ENCODE measurements around the gene C2orf78.
"Not testable (repeated sequence)": the region's sequence is repeated elsewhere in the genome, so short reads cannot be mapped to it uniquely, and the experiment has no call there.

The C2orf78 gene, protein sequence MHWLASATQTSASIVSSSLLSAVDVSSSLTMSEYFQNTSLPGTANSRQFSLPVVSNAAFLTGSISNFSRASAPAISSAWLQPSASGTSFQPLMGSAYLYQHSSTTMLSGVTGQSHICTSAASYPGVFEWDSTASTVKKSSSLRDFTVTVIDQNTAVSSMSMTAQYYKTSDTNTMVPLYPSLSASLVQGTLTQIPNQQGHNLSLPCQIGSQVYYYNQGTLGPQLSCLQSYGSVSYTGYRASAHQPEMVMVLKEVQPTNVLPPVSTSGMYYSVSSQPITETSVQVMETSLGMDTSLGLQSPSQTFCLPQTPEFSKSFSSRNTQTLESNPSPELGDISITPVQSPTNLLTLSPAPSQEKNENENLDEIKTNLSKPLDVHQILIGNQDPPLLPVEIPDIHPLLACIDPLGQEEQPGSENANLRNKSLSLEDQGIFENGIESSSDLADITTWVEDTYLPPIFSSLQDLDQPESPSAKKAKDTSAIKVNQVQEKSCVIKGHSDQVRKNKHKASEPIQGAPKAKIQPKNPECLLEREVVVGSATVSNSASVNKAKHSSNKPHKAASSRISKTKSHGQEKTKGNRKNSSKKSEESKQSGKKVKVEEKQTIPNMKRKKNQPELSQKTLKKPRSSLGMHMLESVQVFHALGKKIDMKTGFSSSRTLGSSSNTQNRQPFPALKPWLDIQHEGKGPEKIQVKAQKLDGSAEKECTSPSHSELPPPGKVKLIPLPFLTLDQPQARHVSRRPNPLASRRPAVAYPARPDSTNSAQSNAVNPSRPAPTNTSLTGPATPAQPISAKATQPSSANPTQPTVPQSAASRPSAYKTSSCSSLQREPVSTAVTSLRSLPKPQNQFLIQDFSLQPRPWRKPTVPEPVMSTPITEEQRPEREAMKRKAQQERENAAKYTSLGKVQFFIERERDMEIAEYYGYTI

GRCh38 chr2:73783883-73784282, at the start of gene C2orf78:
C2orf78 (plus strand) TSS chr2:73784183; CDS start chr2:73784310, 127 bp downstream.
- DNase-seq (ENCODE audit: low read depth) = not testable (repeated sequence)

DNA sequence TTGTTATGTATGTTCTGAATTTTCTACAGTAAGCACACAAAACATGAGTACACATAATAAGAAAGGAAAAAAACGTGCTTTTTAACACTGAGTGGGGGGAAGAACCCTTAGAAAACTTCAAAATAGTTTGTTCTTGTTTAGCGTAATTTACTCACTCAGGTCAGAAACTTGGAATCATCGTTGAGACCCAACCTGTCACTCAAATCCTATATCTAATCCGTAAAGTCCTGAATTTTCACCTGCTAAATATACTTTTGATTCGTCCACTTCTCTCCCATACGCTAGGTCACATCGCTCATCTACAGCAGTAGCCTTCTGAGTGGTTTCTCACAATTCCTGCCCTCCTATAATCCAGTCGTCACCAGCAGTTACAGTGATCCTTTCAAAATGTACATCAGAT, 47.6 kb upstream of the C2orf78 start:
- no peak for DNase-seq (ENCODE audit: low read depth)

- peak; percentile 82 for DNase-seq (ENCODE audit: low read depth)
These were observed 46.9 kb upstream of the C2orf78 start, which contains the start of gene TPRKB for GRCh38 chr2:73736855-73737779. TPRKB (minus strand) TSS chr2:73737345; CDS start chr2:73734569, 2,776 bp downstream.

- no peak for DNase-seq (ENCODE audit: low read depth)
These were observed 44.9 kb upstream of the C2orf78 start for GRCh38 chr2:73739101-73739500.

DNA sequence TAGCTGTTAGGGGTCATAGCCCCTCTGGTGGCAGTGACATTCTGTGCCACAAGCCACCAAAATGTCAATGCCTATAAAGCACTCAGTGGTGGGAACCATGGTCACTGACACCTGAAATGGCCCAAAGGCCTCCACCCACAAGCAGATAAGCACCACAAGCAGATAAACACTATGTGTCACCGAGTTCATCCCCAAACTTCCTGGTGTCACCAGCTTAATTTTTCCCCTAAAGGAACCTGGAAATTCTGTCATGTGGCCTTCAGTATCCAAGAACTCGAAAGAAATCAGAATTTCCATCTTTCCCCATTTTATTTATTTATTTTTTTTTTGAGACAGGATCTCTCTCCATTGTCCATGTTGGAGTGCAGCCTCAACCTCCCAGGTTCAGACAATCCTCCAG, 43.2 kb upstream of the C2orf78 start:
- DNase-seq (ENCODE audit: low read depth) = no peak

- no peak for DNase-seq (ENCODE audit: low read depth)
These were observed 37.7 kb upstream of the C2orf78 start for GRCh38 chr2:73746015-73746876.

GRCh38 chr2:73746877-73747208, 37.1 kb upstream of the C2orf78 start:
- DNase-seq (ENCODE audit: low read depth) = no peak

DNA sequence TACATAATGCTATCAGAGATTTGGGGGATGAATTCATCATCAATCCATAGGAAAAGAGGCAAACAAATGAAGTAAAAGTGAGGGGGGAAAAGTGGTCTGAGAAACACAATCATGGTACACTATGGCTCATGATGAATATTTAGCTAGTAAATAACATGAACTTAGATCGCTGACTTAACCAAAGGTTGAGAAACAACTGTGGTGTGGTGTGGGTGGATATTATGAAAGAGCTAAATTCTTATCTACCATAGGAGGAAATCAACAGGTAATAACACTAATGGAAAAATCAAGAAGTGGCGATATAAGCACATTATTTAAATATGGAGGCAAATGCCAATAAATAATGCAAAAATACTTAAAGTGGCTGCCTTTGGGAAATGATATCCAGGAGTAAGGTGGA, 34.7 kb upstream of the C2orf78 start:
- DNase-seq (ENCODE audit: low read depth) = no peak

DNA sequence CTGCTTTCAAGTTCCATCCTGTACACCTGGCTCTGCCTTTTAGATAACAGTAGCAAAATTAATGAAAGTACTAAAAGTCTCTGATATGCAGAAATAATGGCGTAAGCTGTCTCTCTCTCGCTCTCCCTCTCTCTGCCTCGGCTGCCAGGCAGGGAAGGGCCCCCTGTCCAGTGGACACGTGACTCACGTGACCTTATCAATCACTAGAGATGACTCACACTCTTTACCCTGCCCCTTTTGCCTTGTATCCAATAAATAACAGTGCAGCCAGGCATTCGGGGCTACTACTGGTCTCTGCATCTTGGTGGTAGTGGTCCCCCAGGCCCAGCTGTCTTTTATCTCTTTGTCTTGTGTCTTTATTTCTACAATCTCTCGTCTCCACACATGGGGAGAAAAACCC, 29.7 kb upstream of the C2orf78 start:
- not testable (repeated sequence) for DNase-seq (ENCODE audit: low read depth)

GRCh38 chr2:73759285-73759764, 24.7 kb upstream of the C2orf78 start:
- no peak for DNase-seq (ENCODE audit: low read depth)

GRCh38 chr2:73759904-73760303, 24.1 kb upstream of the C2orf78 start:
- DNase-seq (ENCODE audit: low read depth) = no peak

DNA sequence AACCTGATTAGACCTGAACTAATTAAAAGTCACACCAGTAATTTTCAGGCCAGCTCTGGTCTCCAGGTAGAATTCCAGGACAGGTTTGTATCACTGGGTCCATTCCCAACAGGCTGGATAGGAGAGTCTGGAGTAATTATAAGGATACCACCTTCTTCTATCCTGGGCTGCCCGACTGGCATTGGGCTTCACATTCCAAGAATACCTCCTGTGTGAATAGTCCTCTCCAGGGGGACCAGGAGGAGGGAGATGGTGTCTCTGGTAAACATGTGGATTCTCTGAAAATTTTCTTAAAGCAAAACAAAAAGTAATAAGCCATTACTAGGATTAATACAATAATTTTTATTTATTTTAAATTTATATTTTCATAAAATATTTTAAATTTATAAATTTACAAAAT, 21.4 kb upstream of the C2orf78 start:
- no peak for DNase-seq (ENCODE audit: low read depth)

DNA sequence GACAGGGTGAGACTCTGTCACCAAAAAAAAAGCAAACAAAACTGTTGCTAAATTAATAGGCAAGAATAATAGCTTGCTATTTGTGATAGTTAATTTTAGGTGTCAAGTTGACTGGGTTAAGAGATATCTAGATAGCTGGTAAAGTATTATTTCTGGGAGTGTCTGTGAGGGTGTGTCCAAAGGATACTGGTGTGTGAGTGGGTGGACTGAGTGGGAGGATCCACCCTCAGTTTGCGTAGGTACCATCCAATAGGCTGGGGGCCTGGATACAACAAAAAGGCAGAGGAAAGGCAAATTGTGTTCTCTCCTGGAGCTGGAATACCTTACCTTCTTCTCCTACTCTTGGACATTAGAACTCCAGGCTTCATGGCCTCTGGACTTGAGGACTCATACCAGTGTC, 19.0 kb upstream of the C2orf78 start:
- no peak for DNase-seq (ENCODE audit: low read depth)

GRCh38 chr2:73766349-73766748, 17.6 kb upstream of the C2orf78 start:
- no peak for DNase-seq (ENCODE audit: low read depth)

GRCh38 chr2:73766994-73767393, 17.0 kb upstream of the C2orf78 start:
- DNase-seq (ENCODE audit: low read depth) = no peak

DNA sequence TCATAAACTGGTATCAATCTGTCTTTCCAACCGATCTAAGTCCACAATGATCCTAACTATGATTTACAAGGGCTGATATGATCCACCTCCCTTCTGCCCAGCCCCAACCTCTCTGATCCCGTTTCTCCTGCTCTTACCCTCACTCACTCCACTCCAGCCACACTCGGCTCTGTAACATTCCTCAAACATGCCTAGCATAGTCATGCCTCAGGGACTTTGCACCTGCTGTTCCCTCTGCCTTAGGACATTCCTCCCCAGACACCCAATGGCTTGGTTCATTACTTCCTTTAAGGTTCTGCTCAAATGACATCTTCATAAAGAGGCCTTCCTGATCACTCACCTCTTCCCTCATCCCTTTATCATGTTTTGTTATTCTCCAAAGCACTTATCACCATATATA, 13.3 kb upstream of the C2orf78 start:
- DNase-seq (ENCODE audit: low read depth) = no peak

DNA sequence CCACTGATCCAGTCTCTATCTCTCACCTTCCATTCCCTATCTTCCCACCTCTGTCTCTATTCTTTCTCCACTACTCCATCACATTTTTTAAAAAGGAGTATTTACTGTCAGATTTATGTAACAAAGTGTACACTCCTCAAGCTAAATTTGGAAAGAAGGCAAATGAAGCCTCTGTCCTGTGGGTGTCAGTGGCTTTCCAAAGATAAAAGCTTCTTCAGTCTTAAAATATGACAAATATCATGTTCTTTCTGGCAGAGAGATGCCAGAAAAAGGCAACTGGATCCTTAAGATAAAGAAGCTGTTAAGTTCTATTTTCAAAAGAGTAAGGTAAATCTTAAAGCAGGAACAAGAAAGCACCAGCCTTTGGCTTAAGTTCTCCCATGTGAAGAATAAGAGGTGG, 11.2 kb upstream of the C2orf78 start:
- DNase-seq (ENCODE audit: low read depth) = no peak

DNA sequence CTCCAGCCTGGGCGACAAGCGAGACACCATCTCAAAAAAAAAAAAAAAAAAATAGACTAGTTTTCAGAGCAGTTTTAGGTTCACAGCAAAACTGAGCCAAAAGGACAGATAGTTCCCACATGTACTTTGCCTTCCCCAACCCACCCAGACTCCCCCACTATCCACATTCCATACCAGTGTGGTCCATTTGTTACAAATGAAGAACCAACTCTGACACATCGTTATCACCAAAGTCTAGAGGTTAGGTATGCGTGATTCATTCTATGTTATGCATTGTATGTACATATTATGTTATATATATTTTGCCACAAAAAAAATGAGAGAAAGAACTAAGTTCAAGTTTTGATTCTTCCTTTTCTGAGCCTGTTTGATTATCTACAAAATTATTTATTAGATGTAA, 7.6 kb upstream of the C2orf78 start:
- DNase-seq (ENCODE audit: low read depth) = no peak

DNA sequence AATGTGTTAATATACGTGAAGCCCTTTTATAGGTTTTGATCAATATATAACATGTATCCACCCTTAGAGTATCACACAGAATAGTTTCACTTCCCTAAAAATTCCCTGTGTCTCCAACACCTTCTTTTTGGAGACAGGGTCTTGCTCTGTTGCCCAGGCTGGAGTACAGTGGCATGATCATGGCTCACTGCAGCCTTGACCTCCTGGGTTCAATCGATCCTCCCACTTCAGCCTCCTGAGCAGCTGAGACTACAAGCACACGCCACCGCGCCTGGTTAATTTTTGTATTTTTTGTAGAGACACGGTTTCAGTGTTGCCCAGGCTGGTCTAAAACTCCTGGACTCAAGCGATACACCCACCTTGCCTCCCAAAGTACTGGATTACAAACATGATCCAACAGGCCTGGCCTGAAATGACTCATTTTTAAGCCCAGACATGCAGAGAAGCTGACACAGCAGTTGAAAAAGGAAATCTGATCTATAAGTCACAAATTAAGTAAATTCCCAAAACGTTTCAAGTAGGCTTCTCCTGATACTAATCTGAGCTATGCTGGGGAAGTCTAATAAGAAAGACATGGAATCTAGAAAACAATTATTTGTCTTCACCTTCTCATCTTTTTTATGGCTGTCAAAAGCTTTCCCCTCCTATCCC, 7.0 kb upstream of the C2orf78 start:
- DNase-seq (ENCODE audit: low read depth) = no peak

DNA sequence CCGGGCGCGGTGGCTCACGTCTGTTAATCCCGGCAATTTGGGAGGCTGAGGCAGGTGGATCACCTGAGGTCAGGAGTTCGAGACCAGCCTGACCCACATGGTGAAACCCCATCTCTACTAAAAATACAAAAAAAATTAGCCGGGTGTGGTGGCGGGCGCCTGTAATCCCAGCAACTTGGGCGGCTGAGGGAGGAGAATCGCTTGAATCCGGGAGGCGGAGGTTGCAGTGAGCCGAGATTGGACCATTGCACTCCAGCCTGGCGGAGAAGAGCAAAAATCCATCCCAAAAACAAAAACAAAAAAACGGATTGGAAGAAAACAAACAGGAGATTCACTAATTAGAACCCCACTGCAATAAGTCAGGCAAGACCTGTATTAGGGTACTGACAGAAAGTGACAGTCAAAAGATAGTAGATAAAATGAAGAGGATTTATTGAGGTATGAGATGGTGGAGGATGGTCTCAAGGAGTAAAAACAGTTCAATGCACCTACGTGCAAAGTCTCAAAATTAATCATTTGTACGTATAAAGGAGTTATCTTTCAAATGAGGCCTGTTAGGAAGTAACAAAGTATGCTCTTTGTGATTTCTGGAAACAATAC, 5.0 kb upstream of the C2orf78 start:
- not testable (repeated sequence) for DNase-seq (ENCODE audit: low read depth)
